NCI-H510A (cell line): ENCODE data around the gene CCDC18.
A peak's percentile ranks its signal among the peaks of the same experiment; 100 is the strongest.
"Not testable (repeated sequence)": the region's sequence is repeated elsewhere in the genome, so short reads cannot be mapped to it uniquely, and the experiment has no call there.

ENCODE experiments used
- DNase-seq: peaks from one replicate; lab custom pipeline; 2025; lab: John Stamatoyannopoulos, UW

The CCDC18 gene

DNA sequence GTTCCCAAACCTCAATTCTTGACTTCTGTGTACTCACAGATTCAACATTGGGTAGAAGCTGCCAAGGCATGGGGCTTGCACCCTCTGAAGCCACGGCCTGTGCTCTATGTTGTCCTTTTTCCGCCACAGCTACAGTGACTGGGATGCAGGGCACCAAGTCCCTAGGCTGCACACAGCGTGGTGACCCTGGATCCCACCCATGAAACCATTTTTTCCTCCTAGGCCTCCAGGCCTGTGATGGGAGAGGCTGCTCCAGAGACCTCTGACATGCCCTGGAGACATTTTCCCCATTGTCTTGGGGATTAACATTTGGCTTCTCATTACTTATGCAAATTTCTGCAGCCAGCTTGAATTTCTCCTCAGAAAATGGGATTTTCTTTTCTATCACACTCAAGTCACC, 62.7 kb downstream of the CCDC18 start:
- DNase-seq: not testable (repeated sequence)

- DNase-seq: no peak
Observed at GRCh38 chr1:93244298-93245069, 64.0 kb downstream of the CCDC18 start.

DNA sequence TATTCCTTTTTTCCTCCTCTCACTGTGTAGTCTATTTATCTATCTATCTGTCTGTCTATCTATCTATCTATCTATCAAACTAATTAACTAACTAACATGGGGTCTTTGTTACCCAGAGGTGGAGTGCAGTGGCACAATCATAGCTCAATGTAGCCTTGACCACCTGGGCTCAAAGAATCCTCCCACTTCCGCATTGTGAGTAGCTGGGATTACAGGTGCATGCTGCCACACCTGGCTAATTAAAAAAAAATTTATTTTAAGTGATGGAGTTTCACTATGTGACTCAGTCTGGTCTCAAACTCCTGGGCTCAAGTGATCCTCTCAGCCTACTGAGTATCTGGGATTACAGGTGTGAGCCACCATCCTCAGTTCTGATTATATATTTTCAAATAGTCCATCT, 71.4 kb downstream of the CCDC18 start:
- DNase-seq: no peak

GRCh38 chr1:93252598-93252997, 72.1 kb downstream of the CCDC18 start:
- DNase-seq: no peak

DNA sequence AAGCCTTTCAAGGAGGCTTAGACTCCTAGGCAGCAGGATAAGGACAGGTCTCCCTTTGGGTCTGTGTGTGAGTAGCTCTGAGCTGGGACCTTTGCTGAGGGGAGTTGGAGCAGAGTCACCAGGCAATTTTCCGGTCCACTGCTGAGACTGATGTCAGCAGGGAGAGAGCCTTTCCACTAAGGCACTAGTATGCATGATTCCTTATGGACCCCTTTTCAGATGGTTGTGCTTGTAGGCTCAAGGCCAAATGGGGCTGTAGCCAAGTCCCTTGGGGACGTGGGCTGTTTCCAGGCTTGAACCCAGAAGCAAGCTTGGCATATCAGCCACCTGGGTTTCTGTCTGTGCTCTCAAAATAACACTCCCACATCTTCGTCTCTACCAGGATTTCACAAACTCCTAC, 73.0 kb downstream of the CCDC18 start:
- DNase-seq: no peak

DNA sequence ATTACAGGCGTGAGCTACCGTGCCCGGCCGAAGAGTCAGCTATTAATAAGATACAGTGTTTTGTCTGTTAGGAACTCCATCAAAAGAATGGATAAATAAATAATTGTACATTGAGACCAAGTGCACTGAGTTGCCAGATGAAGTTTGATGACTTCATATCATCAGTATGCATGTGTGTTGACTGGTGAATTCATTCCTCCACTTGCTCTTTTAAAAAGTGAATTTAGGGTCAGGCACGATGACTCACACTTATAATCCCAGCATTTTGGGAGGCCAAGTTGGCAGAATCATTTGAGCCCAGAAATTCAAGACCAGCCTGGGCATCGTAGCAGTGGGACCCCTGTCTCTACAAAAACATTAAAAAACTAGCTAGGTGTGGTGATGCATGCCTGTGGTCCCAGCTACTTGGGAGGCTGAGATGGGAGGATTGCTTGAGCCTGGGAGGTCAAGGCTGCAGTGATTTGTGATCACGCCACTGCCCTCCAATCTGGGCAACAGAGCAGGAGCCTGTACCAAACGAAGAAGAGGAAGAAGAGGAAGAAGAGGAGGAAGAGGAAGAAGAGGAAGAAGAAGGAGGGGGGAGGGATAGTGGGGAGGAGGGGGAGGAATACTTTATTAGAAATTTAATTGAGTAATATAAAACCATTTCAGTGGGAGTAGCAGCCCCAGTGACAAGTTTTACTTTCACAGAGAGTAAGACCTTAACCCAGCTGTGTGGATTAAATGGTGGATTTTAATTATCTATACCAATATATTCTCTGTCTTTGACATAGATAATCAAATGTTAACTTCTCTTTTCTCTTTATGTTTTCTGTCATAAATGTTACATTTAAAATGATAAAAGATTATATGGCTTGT, 74.9 kb downstream of the CCDC18 start:
- no peak for DNase-seq

GRCh38 chr1:93256433-93256832, 75.9 kb downstream of the CCDC18 start:
- DNase-seq: no peak

DNA sequence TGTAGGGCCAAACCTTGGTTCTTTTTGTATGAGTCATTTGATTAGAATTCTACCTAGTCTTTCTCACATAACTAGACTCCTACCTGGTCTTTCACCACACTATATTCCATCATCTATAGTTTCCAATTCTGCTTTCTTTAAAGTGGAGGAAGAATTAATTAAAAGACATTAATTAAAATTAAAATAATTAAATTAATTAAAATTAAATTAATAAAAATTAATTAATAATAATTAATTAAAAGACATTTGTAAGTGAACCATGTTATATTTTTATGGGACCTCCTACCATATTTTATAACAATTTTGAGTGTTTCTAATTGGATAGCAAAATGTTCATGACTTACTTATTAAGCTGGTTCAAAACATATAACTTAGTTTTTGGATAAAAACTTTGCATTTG, 77.4 kb downstream of the CCDC18 start:
- no peak for DNase-seq

- DNase-seq: not testable (repeated sequence)
Observed at GRCh38 chr1:93260726-93261125, 80.2 kb downstream of the CCDC18 start.

DNA sequence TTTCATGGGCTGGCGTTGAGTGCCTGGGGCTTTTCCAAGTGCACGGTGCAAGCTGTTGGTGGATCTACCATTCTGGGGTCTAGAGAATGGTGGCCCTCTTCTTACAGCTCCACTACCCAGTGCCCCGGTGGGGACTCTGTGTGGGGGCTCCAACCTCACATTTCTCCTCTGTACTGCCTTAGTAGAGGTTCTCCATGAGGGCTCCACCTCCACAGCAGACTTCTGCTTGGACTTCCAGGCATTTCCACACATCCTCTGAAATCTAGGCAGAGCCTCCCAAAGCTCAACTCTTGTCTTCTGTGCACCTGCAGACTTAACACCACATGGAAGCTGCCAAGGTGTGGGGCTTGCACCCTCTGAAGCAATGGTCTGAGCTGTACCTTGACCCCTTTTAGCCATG, 82.1 kb downstream of the CCDC18 start:
- DNase-seq: no peak

GRCh38 chr1:93268888-93269287, 88.4 kb downstream of the CCDC18 start:
- DNase-seq: not testable (repeated sequence)

GRCh38 chr1:93275262-93275633, 94.7 kb downstream of the CCDC18 start:
- not testable (repeated sequence) for DNase-seq

DNA sequence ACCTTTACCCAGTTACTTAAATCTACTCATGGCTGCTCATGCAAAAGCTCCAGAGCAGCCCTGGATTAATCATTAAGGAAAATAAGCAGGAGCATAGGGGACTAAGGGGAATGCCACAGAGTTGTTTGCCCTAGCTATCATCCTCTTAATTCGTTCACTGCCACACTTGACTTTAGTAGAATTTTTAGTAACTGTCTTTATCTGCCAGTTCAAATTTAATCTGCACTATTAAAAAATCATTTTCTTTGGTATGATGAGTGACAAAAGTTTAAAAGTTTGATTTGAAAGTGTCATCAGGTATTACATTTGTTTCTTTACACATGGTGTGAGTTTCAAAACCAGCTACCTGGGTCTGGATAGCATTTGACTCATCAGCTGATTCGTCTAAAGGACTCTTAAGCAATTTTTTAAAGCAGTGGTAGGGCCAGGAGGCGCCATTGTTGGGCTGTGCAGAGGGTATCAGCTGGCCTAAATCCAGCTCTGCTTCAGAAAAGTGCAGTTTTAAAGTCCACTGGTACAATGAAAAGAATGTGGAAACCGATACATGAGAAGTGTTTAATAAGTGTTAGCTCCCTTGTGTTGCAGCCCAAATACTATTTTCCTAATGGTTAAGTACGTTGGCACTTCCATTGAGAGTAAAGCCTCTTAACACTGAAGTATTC, 95.2 kb downstream of the CCDC18 start:
- DNase-seq: no peak

DNA sequence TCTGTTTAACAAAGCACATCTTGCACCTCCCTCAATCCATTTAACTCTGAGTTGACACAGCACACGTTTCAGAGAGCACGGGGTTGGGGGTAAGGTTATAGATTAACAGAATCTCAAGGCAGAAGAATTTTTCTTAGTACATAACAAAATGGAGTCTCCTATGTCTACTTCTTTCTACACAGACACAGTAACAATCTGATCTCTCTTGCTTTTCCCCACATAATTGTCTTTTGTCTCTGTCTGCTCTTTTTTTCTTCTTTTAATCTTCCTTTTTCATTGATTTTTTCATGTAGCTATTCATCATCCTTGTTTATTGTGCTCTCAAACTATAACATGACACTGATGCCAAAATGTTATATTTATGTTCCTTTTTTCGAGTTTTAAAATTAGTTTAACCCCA, 97.0 kb downstream of the CCDC18 start:
- not testable (repeated sequence) for DNase-seq

GRCh38 chr1:93283496-93283895, 103.0 kb downstream of the CCDC18 start:
- DNase-seq: no peak

DNA sequence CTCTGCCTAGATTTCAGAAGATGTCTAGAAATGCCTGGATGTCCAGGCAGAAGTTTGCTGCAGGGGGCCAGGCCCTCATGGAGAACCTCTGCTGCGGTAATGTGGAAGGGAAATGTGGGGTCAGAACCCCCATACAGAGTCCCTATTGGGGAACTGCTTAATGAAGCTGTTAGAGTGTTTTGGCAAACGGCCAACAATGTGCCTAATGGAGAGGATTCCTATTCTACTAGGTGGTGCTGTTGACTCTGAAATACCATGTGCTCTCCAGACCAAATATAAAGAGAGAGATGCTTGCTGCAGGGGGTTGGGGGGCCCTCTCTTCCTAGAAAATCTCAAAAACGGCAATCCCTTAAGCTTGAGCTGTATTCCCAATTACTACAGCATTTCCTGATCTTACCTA, 108.0 kb downstream of the CCDC18 start:
- DNase-seq: peak; percentile 4

- no peak for DNase-seq
Observed at GRCh38 chr1:93296555-93297154, 116.1 kb downstream of the CCDC18 start.

DNA sequence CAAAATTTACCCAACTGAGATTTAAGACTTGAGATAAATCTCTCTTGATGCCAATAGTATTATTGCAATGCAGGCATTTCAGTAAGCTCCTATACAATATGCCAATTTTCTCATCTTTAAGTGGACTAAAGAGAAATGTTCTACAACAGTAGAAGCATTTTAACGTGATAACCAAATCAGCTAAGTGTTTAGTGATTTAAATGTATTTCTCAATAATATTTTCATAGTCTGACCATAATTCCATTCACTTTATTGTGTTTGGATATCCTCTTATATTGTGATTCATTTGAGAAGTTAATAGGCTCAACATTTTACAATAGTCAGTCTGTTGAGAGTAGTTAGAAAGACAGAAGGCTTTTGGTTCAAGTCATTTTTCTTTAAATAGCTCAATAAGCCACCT, 120.6 kb downstream of the CCDC18 start:
- DNase-seq: no peak

- no peak for DNase-seq
Observed at GRCh38 chr1:93302078-93302477, 121.6 kb downstream of the CCDC18 start.

DNA sequence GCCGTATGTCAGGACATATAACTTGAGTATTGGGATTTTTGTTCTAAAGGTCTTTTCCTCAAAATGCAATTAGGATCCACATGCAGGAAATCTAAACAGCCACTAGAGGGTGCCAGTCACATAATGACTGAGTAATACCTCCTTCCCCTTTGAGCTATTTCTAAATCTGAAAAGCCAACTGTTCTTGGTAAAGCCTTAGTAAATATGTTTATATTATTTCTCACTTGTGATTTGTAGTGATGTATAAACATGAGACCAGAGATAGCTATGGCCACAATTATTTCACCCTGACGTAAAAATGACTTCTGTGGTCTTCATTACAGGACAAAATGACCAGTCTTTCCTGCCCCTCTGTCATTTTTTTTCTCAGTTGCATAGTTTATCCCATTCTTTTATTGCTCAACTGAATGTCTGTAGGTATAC, 124.2 kb downstream of the CCDC18 start:
- no peak for DNase-seq

DNA sequence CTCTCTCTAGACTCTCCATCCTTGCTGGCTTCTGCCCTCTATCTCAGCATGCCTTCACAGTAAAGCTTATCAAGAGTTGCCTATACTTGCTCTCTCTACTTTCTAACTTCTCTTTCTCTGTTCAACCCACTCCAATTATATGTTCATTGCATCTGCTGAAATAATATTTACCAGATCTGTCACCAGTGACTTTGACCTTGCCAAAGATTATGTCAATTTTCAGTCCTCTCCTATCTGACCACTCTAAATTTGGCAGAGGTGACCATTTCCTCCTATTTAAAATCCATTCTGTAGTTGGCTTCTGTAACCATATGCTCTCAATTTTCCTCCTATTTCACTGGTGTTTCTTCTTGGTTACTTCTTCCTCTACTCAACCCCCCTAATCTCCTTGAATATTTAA, 126.4 kb downstream of the CCDC18 start:
- no peak for DNase-seq

DNA sequence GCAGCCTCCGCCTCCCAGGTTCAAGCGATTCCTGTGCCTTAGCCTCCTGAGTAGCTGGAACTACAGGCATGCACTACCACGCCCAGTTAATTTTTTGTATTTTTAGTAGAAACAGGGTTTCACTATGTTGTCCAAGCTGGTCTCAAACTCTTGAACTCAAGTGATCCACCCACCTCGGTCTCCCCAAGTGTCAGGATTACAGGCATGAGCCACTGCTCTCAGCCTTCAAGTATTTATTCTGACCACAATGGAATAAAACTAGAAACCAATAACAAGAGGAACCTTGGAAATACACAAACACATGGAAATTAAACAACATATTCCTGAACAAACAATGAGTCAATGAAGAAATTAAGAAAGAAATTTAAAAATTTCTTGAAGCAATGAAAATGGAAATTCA, 132.5 kb downstream of the CCDC18 start:
- DNase-seq: no peak
